T-cell (primary cell): ENCODE results near the gene FAM234B. TPM values are rescaled to one million over a fixed set of nuclear protein-coding genes. Genes with fewer than 3 reads are reported as not detected.

Source experiments
- ATAC-seq, 4 experiments: fragments of 200-7000 bp in 3 of 4; fragments of 150-1000 bp in 1 of 4; cut with Tn5 transposase; replicated peaks in 1 of 4; 1 replicate in 3 of 4; 2 replicates in 1 of 4; pipeline ENCODE4 v1.10.0; 2021; ENCODE audit warnings: moderate library complexity in 3 of 4, mild to moderate bottlenecking in 2 of 4, moderate number of reproducible peaks in 1 of 4
- CTCF ChIA-PET, 2 donors: fragments of 300-600 bp; sonication (Branson Sonifier 250); formaldehyde crosslinking; loops; one replicate each; lab custom pipeline; 2022; ENCODE audit warnings: antibody characterized with exemption in 2 of 2; lab: Charles Lee
- POLR2A ChIA-PET, 2 donors: fragments of 300-600 bp; sonication (Branson Sonifier 250); formaldehyde crosslinking; loops; one replicate each; lab custom pipeline; 2022; ENCODE audit warnings: antibody characterized with exemption in 2 of 2; lab: Charles Lee
- DNase-seq, 35 experiments: peaks; one replicate each; pipeline versions ENCODE4 v3.0.0 to v3.0.0-alpha.2; 2013 to 2023
- H3K27ac ChIP-seq: one replicate; pipeline ENCODE4 v1.5.1; 2013; ENCODE audit warnings: low read length
- H3K27me3 ChIP-seq, 2 experiments: replicated peaks in 1 of 2; 1 replicate in 1 of 2; 2 replicates in 1 of 2; pipeline versions ENCODE4 v1.6.1 to v1.7.0; 2013; ENCODE audit warnings: low read length in 1 of 2, mixed read lengths in 1 of 2; ENCODE audit not compliant: control insufficient read depth in 2 of 2, insufficient read depth in 2 of 2; ENCODE audit errors: extremely low read depth in 1 of 2
- H3K36me3 ChIP-seq, 2 donors: 1 replicate in 1 of 2; 2 replicates in 1 of 2; pipeline versions ENCODE4 v1.6.1 to v1.7.0; 2013; ENCODE audit warnings: low read length in 1 of 2; ENCODE audit not compliant: control insufficient read depth in 2 of 2, insufficient read depth in 1 of 2; ENCODE audit errors: extremely low read depth in 1 of 2
- H3K4me1 ChIP-seq, 2 experiments: 1 replicate in 1 of 2; 2 replicates in 1 of 2; pipeline versions ENCODE4 v1.6.1 to v1.7.0; 2013; ENCODE audit warnings: low read length in 2 of 2, mixed read lengths in 1 of 2; ENCODE audit not compliant: insufficient read depth in 2 of 2, control insufficient read depth in 1 of 2; ENCODE audit errors: extremely low read depth in 1 of 2
- H3K4me3 ChIP-seq, 2 donors: 1 replicate in 1 of 2; 2 replicates in 1 of 2; pipeline versions ENCODE4 v1.5.1 to v1.7.0; 2013; ENCODE audit warnings: mild to moderate bottlenecking in 2 of 2, low read length in 1 of 2, moderate library complexity in 1 of 2; ENCODE audit not compliant: control insufficient read depth in 1 of 2; ENCODE audit errors: extremely low read depth in 1 of 2
- H3K9me3 ChIP-seq: 2 replicates; pipeline ENCODE4 v1.7.0; 2013
- H3K27ac Mint-ChIP-seq, 2 donors: one replicate each; pipeline ENCODE4 v1.8.0; 2020 to 2021; ENCODE audit warnings: mild to moderate bottlenecking in 2 of 2, mixed read lengths in 2 of 2
- H3K27me3 Mint-ChIP-seq, 2 donors: one replicate each; pipeline ENCODE4 v1.8.0; 2021 to 2022; ENCODE audit warnings: mixed read lengths in 2 of 2
- H3K36me3 Mint-ChIP-seq: one replicate; pipeline ENCODE4 v1.8.0; 2021; ENCODE audit warnings: mixed read lengths
- H3K4me1 Mint-ChIP-seq, 3 donors: one replicate each; pipeline ENCODE4 v1.8.0; 2020 to 2022; ENCODE audit warnings: mixed read lengths in 3 of 3, mild to moderate bottlenecking in 1 of 3
- H3K4me3 Mint-ChIP-seq, 3 donors: one replicate each; pipeline ENCODE4 v1.8.0; 2020 to 2022; ENCODE audit warnings: mild to moderate bottlenecking in 3 of 3, mixed read lengths in 3 of 3, moderate library complexity in 3 of 3
- H3K9me3 Mint-ChIP-seq, 3 donors: one replicate each; pipeline ENCODE4 v1.8.0; 2020 to 2022; ENCODE audit warnings: mixed read lengths in 3 of 3
- WGBS: methylation state at CpG from one replicate; pipeline ENCODE4 v1.1.5; 2013; ENCODE audit warnings: missing lambda C conversion rate; ENCODE audit not compliant: insufficient coverage; 5-methylcytosine and 5-hydroxymethylcytosine counted together
- total RNA-seq, 35 experiments: library from RNA in 6 of 35; stranded (reverse) in 6 of 35; fragments of 120-200 nt in 1 of 35; gene quantifications; one replicate each; pipeline versions ENCODE4 v1.2.1 to v1.2.4 and lab custom pipeline; 2013 to 2026

FAM234B gene
- total RNA-seq, 5 donors from 2014 or later (not counting 1 experiment from before 2014, with no cell fraction given), result 4.3 to 5.8 (median 4.6) TPM

DNA sequence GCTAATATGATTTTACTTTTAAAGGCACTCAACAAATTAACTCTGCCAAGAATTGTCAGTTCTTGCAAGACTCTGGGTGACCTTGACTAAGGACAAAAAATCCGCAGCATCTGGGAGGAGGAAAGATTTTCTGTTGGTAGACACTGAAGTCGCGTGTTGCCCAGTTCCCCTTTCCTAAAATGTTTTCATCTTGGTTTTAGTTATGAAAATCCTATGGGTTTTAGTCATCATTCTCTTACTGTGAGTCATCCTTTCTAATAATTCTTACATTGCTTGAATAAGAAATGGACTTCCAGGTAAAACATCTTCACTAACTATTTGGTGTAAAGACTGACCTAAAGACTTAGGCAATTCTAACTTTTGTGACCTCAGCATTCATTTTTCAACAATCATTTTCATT, 50.2 kb downstream of the FAM234B start:
- no peaks in the 10 kb centered on the region for H3K36me3 Mint-ChIP-seq
- H3K4me3 Mint-ChIP-seq, result no peak overlapping the region
- Histone ChIP-seq H3K27me3 (peaks cover 0 to 4% of the 10 kb centered on the region in 2 experiments), H3K27ac (no peak overlapping the region), H3K4me1 (peaks cover 5 to 17% of the 10 kb centered on the region in 2 experiments), H3K36me3 (no peaks in the 10 kb centered on the region), H3K4me3 (no peak overlapping the region), H3K9me3 (no peaks in the 10 kb centered on the region)
- DNase-seq (no peak), ATAC-seq (no peak)
- POLR2A ChIA-PET, result no interaction called here
- no CpG with 5 or more reads among the region's 3 CpGs for WGBS
- H3K27ac Mint-ChIP-seq, result no peak overlapping the region
- no peaks in the 10 kb centered on the region for H3K9me3 Mint-ChIP-seq
- CTCF ChIA-PET, result interaction anchor here in 1 of 2 donors (0.7 to 1.6 kb wide), 2 partner anchors 117 to 1845 kb away, joined by 3 to 4 read pairs; no protein-coding TSS in a partner anchor
- peaks cover 16 to 18% (median 16%) of the 10 kb centered on the region in 3 donors for H3K4me1 Mint-ChIP-seq
- no peaks in the 10 kb centered on the region for H3K27me3 Mint-ChIP-seq

DNA sequence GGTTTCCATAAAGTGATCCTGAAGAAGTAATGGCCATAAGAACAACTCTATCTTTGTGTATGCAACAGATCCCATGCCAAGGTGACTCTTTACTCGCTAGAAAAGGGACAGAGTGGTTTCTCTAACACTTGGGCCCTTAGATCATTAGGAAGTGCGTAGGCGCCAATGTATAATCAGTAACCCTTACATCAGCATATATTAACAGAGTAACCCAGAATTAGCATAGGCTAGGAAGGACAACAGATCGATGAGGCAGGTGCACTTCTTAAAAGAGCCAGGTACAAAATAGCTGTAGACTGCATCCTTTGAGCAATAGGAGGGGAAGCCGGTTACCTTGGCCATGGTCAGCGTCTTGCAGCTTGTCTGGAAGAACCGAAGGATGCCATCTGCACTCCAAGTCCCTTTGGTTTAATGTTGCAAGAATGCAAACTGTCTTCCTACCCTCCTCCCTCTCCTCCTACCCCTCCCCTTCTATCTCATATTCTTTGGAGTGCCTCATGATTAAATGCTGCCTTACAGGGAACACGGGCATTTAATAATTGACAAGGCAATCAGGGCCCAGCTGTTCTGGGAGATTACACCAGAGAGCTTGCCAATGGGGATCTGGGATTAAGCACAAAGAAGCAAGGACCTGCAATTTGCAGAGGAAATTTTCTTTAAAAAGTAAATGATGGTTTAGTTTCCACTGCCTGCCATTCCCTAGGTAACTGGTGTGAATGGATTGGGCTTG, 51.2 kb downstream of the FAM234B start:
- ATAC-seq, result no peak

DNA sequence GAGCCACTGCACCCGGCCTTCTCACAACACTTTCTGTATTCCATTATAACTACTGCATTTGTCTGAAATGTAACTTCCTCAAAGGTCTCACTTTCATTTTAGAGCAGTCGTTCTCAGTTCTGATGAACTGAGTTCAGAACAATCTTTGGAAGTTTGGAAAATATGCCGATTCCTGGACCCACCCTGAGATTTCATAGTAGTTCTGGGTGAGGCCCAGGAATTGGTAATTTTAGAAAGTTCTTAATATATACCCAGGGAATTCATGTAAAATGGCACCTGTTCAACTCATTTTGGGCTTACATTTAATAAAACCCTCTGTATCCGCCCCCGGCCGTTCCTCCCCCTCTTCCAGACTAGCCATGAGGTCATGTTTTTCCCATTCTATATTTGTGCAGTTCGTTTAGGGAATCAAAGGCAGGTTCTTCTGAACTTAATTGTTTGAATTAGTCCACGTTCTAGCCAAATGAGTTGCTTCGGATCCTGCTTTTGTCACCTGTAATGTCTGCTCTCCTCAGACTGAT, 53.4 kb downstream of the FAM234B start:
- Mint-ChIP-seq H3K9me3 (no peaks in the 10 kb centered on the region), H3K4me1 (peaks cover 40 to 46% (median 41%) of the 10 kb centered on the region in 3 donors), H3K27ac (peak overlapping the region in 1 of 2 donors; percentile 82), H3K36me3 (no peaks in the 10 kb centered on the region), H3K4me3 (peak overlapping the region; percentile 10 to 44 (median 23)), H3K27me3 (no peaks in the 10 kb centered on the region)
- ChIA-PET POLR2A (interaction anchor here in 1 of 2 donors (1.4 kb wide), 1 partner anchor 114 kb away, joined by 5 read pairs; no protein-coding TSS in a partner anchor), CTCF (interaction anchor here (0.6 to 6.0 kb wide), 5 partner anchors 114 to 1166 kb away, joined by 3 to 52 read pairs (median 4); no protein-coding TSS in a partner anchor)
- Histone ChIP-seq H3K9me3 (no peaks in the 10 kb centered on the region), H3K27ac (no peak overlapping the region), H3K4me3 (no peak overlapping the region), H3K4me1 (peaks cover 18 to 37% of the 10 kb centered on the region in 2 experiments), H3K27me3 (peaks cover 0 to 4% of the 10 kb centered on the region in 2 experiments), H3K36me3 (no peaks in the 10 kb centered on the region)
- ATAC-seq (no peak), DNase-seq (no peak)
- WGBS, result 65% methylated on average over 5 of the region's 9 CpGs

More for the DNA sequence above, 51.2 kb downstream of the FAM234B start:
- Histone ChIP-seq H3K27ac (no peak overlapping the region), H3K4me3 (no peak overlapping the region), H3K36me3 (no peaks in the 10 kb centered on the region), H3K27me3 (peaks cover 0 to 4% of the 10 kb centered on the region in 2 experiments), H3K9me3 (no peaks in the 10 kb centered on the region), H3K4me1 (peaks cover 12 to 23% of the 10 kb centered on the region in 2 experiments)
- Mint-ChIP-seq H3K4me1 (peaks cover 24 to 26% (median 26%) of the 10 kb centered on the region in 3 donors), H3K27ac (no peak overlapping the region), H3K27me3 (no peaks in the 10 kb centered on the region), H3K36me3 (no peaks in the 10 kb centered on the region), H3K9me3 (no peaks in the 10 kb centered on the region), H3K4me3 (no peak overlapping the region)
- CTCF ChIA-PET, result interaction anchor here (0.6 to 1.7 kb wide), 5 partner anchors 116 to 1330 kb away, joined by 3 to 12 read pairs (median 4); no protein-coding TSS in a partner anchor
- WGBS, result 46% methylated on average over 2 of the region's 8 CpGs
- no peak for DNase-seq
- POLR2A ChIA-PET, result interaction anchor here in 1 of 2 donors (0.7 kb wide), 1 partner anchor 1086 kb away, joined by 10 read pairs; no protein-coding TSS in a partner anchor

DNA sequence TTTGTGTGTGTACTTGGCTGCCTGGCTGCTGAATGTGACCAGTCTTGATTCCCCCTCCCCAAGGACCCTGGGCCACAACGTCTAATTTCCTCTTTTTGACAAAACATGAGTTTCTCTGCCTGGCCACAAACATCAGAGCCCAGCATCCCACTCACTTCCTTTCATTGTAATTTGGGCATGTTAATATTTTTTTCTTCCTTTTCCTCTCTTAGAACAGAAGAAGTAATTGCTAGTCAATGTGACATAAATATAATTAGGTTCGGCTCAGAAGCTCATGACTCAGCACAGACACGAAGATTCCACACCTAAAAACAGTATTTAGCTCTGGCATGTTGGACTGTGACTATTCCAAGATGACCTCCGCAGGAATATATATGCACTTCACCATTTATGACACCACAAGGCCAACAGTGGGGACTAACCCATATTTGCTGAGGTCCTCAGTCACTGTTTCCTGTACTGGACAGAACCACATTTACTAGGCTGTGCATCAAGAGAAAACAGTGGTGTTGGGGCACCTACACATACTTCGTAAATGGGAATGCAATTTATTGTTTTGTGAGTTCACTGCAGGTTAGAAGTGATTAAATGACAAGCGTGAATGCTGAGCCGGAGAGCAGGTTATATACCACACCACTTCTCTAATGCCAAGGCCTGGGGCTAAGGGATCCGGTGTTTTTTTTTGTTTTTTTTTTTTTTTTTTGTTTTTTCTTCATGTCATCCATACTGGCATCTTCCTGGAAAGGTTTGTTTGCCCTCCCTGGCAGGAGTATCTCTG, 55.1 kb downstream of the FAM234B start:
- H3K4me1 ChIP-seq, result peaks cover 18 to 37% of the 10 kb centered on the region in 2 experiments
- no peaks in the 10 kb centered on the region for H3K9me3 Mint-ChIP-seq
- peaks cover 41 to 51% (median 50%) of the 10 kb centered on the region in 3 donors for H3K4me1 Mint-ChIP-seq
- no peak overlapping the region for H3K4me3 ChIP-seq
- no peaks in the 10 kb centered on the region for H3K36me3 ChIP-seq
- ChIA-PET CTCF (interaction anchor here (0.5 to 6.0 kb wide), 6 partner anchors 113 to 312 kb away, joined by 3 to 52 read pairs (median 4); no protein-coding TSS in a partner anchor), POLR2A (interaction anchor here (0.6 to 1.4 kb wide), 3 partner anchors 80 to 112 kb away, joined by 3 to 11 read pairs (median 5); no protein-coding TSS in a partner anchor)
- DNase-seq, result peak in 1 of 35 experiments; percentile 14
- no peaks in the 10 kb centered on the region for H3K27me3 Mint-ChIP-seq
- H3K9me3 ChIP-seq, result no peaks in the 10 kb centered on the region
- ATAC-seq, result no peak
- H3K27ac Mint-ChIP-seq, result peak overlapping the region; percentile 8 to 62
- H3K36me3 Mint-ChIP-seq, result no peaks in the 10 kb centered on the region
- no CpG with 5 or more reads among the region's 8 CpGs for WGBS
- H3K27ac ChIP-seq, result no peak overlapping the region
- H3K27me3 ChIP-seq, result no peaks in the 10 kb centered on the region
- peak overlapping the region in 1 of 3 donors; percentile 23 for H3K4me3 Mint-ChIP-seq

DNA sequence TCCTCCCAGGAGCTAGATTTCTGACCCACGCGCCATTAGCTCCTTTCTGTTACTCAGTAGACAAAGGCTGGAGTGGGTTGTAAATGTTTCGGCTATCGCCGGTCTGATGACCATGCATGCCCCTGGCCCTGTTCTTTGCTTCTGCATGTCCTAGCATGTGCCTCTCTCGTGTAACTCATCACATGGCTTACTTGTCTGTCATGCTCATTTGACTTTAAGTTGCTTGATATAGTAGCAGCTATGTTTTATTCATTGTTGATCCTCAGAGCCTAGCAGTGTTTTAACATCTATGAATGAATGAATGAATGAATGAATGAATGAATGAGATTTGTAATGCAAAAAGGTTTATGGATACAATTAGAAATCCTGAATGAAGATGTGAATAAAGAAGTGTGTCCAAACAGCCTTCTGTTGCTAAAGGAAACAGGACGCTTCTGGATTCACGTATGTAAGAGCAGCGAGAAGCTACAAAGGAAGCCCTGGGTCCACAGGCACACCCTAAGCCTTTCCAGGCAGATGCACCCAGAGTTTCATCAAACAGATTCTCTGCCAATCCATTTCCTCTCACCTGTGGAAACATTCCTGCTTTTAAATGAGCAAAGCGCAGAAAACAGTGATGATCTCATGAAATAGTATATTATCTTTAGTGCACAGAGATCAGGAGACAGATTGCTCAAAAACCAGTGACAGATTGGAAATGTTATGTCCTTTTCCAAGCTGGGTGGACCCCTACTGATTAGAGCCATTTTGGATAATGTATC, 55.8 kb downstream of the FAM234B start:
- ChIA-PET CTCF (interaction anchor here (0.5 to 6.0 kb wide), 10 partner anchors 64 to 1530 kb away, joined by 3 to 52 read pairs (median 4); no protein-coding TSS in a partner anchor), POLR2A (interaction anchor here in 1 of 2 donors (0.5 to 0.7 kb wide), 3 partner anchors 79 to 843 kb away, joined by 3 to 11 read pairs (median 11); no protein-coding TSS in a partner anchor)
- 95% methylated on average over 8 of the region's 10 CpGs for WGBS
- peak overlapping the region; percentile 70 to 81 (median 80) for H3K4me3 Mint-ChIP-seq
- H3K9me3 Mint-ChIP-seq, result no peaks in the 10 kb centered on the region
- no peaks in the 10 kb centered on the region for H3K9me3 ChIP-seq
- no peaks in the 10 kb centered on the region for H3K36me3 Mint-ChIP-seq
- H3K4me3 ChIP-seq, result no peak overlapping the region
- no peaks in the 10 kb centered on the region for H3K27me3 ChIP-seq
- H3K27ac Mint-ChIP-seq, result peak overlapping the region; percentile 85 to 87
- H3K4me1 ChIP-seq, result peaks cover 18 to 37% of the 10 kb centered on the region in 2 experiments
- H3K4me1 Mint-ChIP-seq, result peaks cover 41 to 51% (median 50%) of the 10 kb centered on the region in 3 donors
- no peak for ATAC-seq
- peak in 1 of 35 experiments; percentile 14 for DNase-seq
- no peaks in the 10 kb centered on the region for H3K27me3 Mint-ChIP-seq
- no peaks in the 10 kb centered on the region for H3K36me3 ChIP-seq
- peak overlapping the region; percentile 93 for H3K27ac ChIP-seq
